AG08395 (cell line): ENCODE results near the gene RPS27L.

Experiments
- DNase-seq: peaks from one replicate; pipeline ENCODE4 v3.0.0; 2012; ENCODE audit warnings: mixed read lengths, low spot score

RPS27L gene

DNA sequence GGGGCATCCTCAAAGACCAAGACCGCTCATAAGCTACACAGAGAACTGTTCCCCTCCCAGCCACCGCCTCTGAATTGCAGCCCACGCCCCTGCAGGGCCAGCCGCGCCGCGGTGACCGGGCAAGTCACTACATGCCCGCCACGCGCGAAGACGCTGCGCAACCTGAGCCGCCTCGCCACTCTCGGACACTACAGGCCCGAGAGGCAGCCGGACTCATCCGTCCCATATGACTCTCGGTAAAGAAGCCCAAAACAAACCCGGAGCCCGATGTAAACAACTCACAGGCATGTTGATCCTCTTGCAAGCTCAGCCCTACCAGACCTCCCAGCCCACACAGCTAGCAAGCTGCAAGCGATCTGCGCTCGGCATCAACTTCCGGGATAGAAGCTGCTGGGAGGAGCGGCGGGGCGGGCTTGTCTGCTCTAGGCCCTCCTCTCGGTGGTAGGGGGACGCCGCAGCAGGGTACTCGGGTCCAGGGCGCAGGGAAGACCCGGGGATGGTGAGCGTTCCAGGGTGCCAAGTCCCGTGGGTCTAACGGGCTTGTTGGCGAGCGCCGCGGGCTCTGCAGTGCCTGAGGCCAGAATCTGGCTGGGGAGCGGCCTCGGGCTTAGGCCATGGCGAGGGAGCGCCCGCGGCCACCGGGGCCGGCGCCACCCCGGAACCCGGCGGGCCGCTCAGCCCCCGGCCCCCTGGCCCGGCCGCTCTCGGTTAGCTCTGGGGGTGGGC is at the start of gene RPS27L:
Gene RPS27L, minus strand, starts transcription at position 360 of the 726 bp plus-strand sequence. Its CDS starts 72 bp downstream, at position 288.
- DNase-seq: peak; percentile 85

DNA sequence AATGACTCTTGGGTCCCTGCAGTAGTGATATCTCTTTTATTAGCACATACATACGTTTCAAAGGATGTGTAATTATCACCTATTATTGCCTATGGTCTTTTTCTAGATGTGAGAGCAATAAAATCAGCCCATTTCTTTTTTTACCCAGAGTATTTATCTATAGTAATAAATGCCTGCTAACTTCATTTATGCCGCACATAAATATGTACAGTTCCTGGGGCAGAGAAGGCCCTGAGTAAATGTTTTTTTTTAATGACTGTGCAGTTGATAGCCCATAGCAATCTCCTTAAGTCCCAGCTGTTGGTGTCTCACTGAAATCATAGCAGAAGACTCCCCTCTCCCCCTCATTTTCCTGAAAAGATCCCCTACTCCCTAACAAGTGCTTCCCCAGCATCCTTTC is 48.8 kb upstream of the RPS27L start:
- DNase-seq: no peak

DNA sequence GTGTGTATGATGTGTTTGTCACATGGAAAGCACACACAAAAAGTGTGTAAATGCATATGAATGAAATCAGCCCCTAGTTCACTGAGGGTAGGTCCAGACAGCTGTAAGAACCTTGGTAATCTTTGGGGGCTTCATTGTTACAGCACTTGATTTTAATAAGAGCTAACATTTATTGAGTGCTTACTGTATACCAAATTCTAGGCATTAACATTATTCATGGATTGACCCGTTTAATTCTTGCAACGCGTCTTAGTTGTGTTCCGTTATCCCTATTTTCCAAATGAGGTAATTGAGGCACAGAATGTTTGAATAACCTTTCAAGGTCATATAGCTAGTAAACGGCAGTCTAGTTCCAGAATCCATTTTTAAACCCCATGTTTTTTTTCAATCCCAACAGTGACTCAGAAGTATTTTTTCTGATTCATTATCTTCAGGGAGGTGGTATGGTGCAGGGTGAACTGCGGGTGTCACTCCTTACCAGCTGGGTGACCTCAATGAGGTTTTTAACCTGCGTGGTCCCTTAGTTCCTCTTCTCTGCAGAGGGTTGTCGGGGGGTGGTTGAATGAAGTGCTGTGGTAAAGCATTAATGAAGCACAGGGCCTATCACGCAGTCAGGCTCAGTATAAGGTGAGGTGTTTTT is 46.3 kb upstream of the RPS27L start:
- no peak for DNase-seq

DNA sequence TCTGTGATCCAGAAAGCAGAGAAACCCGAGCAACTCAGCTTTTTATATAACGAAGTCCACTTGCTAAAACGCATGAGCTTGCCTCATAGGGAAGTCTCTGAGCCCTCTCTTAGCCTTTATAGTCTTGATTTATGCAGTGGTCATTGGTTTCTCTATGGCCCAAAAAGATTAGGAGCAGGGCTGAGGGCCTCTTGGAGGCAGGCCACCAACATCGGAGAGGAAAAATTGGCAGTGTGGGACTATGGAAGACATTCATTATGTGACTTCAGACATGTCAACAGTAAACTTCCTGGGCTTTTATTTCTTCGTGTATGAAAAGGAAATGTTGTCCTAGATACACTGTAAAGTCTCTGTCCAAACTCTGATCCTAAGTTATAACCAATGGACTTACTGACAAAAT is 45.6 kb upstream of the RPS27L start:
- no peak for DNase-seq

DNA sequence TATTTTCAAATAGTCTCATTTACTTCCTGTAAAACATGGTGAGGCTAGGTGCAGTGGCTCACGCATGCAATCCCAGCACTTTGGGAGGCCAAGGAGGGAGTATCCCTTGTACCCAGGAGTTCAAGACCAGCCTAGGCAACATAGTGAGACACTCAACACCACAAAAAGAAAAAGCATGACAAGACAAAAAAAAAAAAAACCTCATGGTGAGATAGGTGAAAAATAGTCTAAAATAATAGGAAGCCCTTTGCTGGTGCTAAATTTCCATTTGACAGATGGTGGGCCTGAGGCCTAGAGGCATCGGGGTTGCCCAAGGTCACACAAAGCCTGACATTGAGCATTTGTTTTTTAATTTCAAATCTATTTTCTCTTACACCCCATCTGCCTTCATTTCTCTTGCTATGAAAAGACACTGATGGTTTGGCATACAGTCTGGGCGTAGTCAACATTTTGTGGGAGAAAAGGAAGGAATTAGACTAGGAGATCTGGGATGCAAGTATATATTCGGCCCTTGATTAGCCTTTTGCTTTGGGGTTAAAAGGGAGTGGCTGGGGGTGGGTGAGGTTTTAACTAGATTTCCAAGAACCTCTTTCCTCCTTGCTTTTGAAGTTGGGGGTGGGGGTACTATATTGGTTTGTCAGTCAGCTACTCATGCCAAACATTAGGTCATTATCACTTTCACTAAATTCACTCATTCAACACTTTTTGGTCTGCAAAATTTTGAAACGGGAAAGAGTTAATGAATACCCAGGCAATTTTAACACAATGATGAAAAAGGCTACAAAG is 43.4 kb upstream of the RPS27L start:
- no peak for DNase-seq

DNA sequence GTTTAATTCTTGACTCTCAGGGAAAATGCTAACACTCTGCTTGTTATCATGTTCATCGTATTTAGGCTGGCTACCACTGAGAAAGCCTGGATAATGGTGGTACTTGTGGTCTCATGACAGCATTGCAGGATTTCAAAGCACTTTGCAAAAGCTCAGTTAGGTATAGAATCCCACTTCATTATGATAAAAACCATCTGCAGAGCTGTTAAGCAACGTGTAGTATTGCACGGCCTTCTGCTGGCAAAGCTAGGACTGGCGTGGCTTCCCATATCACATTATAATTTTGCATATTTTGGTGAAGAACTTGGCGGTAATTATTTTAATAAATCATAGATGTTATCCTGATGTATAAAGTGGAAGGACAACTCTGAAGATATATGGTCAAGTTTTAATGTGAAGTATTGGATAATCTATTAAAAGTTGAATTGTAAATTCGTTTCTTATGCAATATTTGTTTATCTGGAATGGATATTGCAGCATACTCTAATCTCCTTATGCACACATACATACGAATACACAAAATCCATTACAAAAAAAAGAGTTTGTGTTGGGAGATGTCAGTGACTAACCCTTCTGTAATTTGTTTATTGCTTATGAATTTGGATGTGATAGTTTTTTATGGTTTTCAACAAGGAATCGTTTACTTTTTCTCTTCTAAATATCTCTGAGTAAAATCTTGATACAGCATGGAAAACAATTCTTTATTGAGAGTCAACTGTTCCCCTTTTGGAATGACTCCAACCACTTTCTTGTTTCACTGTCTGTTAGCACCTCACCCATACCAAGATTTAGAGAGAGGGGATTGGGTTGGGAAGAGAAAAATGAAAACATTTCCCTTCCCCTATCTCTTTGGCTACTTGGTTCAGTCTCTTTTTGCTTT is 41.3 kb upstream of the RPS27L start:
- no peak for DNase-seq

DNA sequence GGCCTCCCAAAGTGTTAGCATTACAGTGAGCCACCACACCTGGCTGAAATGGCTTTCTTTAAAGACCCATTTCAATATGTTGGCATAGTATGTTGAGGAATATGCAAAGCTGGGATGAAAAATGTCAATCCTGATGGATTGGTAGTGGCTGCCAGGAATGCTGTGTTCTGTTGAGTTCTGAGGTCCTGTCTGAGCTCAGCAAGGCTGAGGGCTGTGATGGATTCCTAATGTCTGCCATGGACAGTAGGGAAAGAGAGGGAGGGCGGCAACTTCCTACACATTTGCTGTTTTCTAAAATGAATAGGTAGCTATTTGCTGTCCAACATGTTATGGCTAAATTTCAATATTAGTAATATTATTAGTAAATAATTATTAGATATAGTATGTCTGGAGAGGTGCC is 40.3 kb upstream of the RPS27L start:
- no peak for DNase-seq

DNA sequence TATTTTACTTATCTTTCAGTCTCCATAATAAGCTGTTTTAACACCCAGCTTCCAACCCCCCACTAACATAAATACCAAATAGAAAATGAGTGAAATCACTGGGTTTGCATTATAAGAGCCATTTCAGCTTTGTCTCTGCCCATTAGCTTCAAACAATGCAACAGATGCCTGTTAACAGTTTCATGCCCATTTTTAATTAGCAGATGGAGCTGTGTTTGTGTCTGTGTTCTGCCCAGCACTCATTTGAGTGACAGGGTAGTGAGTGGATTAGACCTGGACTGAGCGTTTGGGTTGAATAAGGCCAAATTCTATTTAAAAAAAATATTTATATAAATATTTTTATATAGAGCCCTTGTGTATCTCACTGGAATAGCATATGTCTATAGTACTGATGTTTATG is 39.6 kb upstream of the RPS27L start:
- DNase-seq: no peak

DNA sequence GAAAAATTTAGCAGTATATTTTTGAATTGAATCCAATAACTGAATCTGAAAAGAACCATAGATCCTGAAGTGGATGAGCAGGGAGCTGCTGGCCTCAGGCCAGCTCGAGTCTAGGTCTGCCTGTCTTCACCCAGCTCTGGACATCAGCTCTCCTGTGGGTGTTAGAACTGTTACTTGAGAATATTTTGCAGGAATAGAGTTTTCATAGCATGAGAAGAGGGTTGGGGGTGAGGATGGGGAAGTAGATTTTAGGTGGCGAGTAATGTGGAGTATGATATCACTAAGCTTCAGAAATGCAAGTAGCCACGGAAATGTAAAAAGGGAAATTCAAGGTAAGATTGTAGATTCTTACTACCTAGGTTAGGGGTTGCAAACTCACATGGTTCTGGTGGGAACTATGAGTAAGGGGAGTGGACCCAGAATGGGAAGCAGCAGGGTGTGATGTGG is 38.3 kb upstream of the RPS27L start:
- no peak for DNase-seq

DNA sequence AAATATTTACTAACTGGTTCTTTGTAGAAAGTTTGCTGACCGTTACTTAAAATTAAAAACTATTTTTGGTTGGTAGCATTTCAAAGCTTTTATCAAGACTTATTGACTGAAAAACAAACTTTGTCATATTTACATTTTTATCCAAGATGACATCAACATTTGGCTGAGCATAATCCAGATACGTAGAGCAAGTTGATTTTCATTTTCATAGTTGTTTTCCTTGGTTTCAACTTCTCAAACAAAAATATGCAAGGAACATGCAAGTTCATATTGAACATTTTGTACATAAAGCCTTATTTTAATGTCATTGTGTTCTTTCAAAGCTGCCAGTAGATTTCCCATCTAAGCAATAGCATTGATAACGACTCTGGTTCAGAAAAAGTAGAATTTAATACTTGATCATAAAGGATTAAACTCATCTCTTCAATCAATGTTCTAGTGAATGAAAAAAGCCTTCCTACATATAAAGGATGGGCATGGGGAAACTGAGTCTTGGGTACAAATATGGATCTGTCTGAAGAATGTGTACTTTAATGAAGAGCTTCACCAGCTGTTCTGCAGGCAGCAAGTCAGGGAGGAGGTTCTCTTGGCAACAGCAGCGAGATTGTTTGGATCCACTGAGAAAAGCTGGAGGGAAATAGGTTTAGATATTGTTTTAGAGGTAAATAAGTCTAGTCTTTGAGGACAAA is 37.7 kb upstream of the RPS27L start:
- no peak for DNase-seq

DNA sequence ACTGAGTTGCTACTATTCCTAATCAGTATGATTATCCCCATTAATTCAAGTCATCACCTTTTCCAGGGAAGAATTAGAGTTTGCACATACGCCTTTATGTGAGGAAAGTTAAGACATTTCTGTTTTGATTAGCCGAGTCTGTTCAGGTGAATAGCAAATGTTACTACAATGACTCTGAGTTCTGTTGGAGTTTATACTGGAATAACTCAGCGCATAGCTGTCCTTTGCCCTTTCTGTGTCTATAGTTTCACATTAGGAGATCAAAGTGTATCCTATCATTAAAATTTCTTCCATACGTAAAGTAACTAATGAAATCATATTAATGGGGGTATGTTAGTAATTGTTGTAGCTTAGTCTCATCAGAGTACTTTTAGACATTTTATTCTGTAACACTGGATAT is 37.0 kb upstream of the RPS27L start:
- no peak for DNase-seq

DNA sequence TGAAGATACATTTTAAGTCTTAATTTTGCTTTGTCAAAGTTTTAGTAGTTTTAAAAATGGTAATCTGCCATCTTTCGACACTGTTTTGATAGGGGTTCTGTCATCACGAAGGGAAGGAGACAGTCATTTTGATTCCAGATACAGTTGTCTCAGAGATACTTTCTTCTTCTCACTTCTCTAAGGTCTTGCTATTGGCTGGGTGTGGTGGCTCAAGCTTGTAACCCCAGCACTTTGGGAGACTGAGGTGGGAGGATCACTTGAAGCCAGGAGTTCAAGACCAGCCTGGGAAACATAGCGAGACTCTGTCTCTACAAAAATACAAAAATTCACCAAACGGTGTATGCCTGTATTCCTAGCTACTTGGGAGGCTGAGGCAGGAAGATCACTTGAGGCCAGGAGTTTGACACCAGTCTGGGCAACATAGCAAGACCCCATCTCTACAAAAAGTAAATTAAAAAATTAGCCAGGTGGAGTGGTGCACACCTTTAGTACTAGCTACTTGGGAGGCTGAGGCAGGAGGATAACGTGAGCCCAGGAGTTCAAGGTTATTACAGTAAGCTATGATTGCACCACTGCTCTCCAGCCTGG is 35.4 kb upstream of the RPS27L start:
- DNase-seq: no peak

DNA sequence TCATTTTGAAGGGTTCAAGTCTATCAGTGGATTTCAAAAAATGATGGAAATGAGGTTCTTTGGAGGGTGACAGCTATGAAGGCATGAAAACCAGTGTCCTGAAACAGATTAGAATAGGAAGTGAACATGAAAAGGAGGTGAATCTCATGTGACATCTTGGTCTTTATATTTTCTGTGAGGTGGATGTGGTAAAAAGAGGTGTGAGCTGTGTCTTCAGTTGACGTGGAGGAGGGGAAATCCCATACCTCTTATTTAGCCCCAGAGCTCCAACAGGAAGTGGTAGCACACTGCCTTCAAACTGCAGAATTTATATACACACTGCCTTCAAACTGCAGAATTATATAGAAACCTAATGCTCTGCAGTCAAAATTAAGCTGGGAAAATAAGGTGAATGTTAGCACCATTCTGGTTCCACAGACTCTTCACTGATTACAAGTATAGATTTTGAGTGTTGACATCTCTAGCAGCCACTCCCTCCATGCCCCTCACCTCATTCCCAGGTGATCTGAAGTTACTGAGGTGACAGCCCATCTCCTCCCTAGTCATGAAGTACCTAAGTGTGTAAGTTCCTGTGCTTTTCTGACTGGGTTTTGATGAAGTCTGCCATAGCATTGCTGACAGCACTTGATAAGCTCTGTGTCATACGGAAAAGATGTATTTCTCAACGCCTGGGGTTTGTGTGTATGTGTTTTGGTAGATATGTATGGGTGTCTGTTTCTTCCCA is 34.8 kb upstream of the RPS27L start:
- no peak for DNase-seq

DNA sequence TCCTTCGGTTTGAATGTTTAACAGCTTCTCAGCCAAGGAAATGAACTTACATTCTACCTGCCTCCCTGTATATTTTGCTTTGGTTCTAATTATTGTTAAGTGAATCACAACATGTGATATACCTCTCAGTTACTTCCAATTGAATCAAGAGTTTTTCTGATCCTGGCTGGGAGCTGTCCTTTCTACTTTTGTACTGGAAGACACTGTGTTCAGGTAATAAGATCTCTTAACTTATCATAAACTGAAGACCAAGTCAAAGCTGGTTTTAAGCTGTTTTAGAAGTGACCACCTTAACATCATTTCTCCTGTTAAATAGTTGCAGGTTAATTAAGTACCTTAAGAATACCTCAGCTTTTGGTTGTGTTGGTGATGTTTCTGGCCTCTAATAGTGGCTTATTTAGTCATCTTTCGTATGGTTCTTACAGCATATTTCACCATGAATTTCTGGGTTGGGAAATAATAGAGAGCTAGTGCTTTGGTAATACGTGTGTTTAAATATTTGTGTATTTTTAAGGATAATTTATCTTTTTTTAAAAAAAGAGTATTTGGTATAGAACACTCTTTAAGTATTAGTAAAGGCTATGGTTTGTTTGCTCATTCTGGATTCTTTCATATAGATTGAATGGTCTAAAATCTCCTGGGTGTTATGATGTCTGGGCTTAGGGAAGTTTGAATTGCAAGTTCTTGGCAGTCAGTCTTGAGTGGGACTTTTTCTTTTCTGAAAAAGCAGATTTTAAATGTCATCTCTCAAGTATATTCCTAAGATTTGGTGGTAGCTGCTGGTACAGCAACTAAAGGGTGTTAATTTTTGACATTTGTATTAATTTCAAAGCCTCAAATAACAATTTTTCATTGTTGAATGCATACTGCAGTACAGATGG is 33.7 kb upstream of the RPS27L start:
- no peak for DNase-seq

DNA sequence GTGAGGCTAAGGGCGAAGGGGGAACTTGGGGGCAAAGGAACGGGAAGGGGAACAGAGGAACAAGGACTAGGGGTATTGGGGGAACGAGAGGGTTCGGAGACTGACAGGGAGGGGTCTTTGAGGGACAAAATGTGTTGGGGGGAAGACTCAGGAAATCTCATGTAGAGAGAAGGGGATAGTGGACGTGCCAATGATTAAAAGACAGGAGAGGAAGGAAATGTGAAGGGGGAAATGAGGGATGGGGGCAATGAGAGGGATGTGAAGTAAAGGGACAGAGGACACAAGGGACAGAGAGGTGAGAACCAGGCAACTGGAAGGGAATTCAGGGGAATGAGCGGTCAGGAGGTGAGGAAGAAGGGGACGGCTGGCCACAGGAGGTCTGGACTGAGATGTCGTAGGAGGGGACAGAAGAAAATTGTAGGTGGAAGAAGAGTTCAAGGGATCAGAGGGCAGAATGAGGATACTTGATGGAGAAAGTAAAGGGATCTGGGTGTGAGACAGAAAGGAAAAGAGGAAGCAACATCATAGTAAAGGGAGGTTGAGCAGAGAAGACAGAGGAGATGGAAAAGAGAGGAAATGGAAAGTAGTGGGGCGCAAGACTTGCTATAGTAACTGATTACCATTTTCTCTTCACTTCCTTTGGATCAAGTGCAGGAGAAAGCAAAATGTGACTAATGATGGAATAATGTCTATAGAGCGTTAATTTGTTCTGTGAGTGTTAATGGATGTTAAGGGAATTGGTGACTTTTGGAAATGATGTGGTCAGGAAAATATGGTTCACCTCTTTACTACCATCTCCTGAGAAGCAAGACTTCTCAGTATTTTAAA is 32.9 kb upstream of the RPS27L start:
- DNase-seq: no peak

DNA sequence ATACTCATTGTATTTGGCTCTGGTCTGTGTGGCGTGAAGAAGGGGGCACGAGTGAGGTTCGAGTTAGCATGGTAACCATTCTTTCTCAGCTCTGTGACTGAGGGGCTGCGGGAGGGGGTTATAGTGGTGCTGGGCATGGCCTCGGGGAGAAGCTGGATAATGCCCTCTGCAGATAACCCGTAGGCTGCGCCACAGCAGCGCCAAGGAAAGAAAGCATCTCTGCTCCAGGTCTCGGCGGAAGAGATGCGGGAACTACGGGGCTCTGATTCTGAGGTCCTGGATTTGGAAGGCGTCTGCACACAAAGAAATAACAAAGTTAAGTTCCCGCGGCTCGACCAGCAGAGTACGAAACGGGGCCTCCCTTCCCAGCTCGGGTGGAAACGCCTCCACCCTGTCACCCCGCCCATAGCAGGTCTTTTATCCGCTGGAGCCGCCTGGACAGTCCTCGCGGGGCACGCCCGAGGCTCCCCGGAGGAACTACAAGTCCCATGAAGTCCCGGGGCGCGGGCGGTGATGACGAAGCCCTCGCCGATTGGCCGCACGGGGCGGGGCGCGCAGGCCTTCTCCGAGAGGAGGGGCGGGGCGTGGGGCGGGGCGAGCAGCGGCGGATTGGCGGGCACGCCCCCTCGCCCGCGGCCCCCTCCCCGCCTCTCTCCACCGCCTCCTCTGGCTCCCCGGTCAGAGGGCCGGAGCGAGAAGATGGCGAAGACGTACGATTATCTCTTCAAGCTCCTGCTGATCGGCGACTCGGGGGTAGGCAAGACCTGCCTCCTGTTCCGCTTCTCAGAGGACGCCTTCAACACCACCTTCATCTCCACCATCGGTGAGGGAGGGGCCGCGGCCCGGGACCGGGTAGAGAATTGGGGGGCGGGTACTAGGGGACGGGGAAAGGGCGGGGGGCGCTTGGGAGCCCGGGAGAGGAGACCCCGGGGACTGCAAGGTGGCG is 31.9 kb upstream of the RPS27L start, which contains the start of gene RAB8B:
Gene RAB8B, plus strand, starts transcription at position 681 of the 946 bp plus-strand sequence. Its CDS starts 19 bp downstream, at position 700.
- peak; percentile 97 for DNase-seq
